Stomach (tissue), 9 donors: ENCODE measurements around the gene SSH2. TPM values are rescaled to one million over a fixed set of nuclear protein-coding genes. Genes with fewer than 3 reads are reported as not detected.

Experiments
- DNase-seq, 2 donors: peaks; one replicate each; pipeline versions ENCODE4 v3.0.0 to v3.0.0-alpha.2; 2013 to 2019
- H3K27ac ChIP-seq, 5 donors: fragments of 200-600 bp in 4 of 5; sonication (generic) in 4 of 5; one replicate each; pipeline ENCODE4 v1.5.1; 2013 to 2019; ENCODE audit warnings: mild to moderate bottlenecking in 1 of 5, moderate library complexity in 1 of 5
- H3K27me3 ChIP-seq, 3 donors: fragments of 200-600 bp; sonication (generic); one replicate each; pipeline ENCODE4 v1.5.1; 2017 to 2019; ENCODE audit warnings: mixed run types in 1 of 3
- H3K36me3 ChIP-seq, 4 donors: fragments of 200-600 bp; sonication (generic); 1 replicate in 3 of 4; 2 replicates in 1 of 4; pipeline ENCODE4 v1.5.1; 2016 to 2019
- H3K4me1 ChIP-seq, 4 donors: fragments of 200-600 bp; sonication (generic); one replicate each; pipeline ENCODE4 v1.5.1; 2016 to 2019
- H3K4me3 ChIP-seq, 4 donors: fragments of 200-600 bp; sonication (generic) in 3 of 4; one replicate each; pipeline ENCODE4 v1.5.1; 2016 to 2019; ENCODE audit warnings: mild to moderate bottlenecking in 1 of 4
- H3K9me3 ChIP-seq, 4 donors: fragments of 200-600 bp; sonication (generic); one replicate each; pipeline ENCODE4 v1.5.1; 2016 to 2019
- CTCF ChIP-seq, 7 experiments: fragments of 450-650 bp in 4 of 7; fragments of 200-600 bp in 3 of 7; sonication (generic) in 3 of 7; IDR thresholded peaks; one replicate each; pipeline ENCODE4 v1.5.1; 2016 to 2019; ENCODE audit warnings: antibody characterized with exemption in 7 of 7, control low read depth in 2 of 7, mild to moderate bottlenecking in 1 of 7
- EP300 ChIP-seq: sonication (generic); formaldehyde crosslinking; IDR thresholded peaks from one replicate; pipeline ENCODE4 v1.6.1; 2017; ENCODE audit warnings: antibody characterized with exemption
- POLR2A ChIP-seq, 4 donors: fragments of 450-650 bp; IDR thresholded peaks; one replicate each; pipeline ENCODE4 v1.6.1; 2016; ENCODE audit warnings: antibody characterized with exemption in 4 of 4, control low read depth in 2 of 4, mild to moderate bottlenecking in 1 of 4, moderate library complexity in 1 of 4
- POLR2AphosphoS5 ChIP-seq, 3 donors: sonication (generic); formaldehyde crosslinking; IDR thresholded peaks; one replicate each; pipeline ENCODE4 v1.6.1; 2016; ENCODE audit warnings: antibody characterized with exemption in 3 of 3
- WGBS, 5 donors: extraction: QIAGEN DNeasy Blood & Tissue Kit in 3 of 5; methylation state at CpG; one replicate each; pipeline versions ENCODE4 v1.1.5 to v1.1.7; 2013 to 2018; 5-methylcytosine and 5-hydroxymethylcytosine counted together
- intact Hi-C: fragments of 100-400 bp; cut with DNase I; formaldehyde crosslinking; loops from one replicate; pipeline ENCODE4 v1.15.1; 2023; ENCODE audit warnings: low total_unique reads
- polyA plus RNA-seq, 3 donors: library from polyadenylated mRNA; stranded (reverse); fragments of 200-250 nt; gene quantifications; one replicate each; pipeline ENCODE4 v1.2.3, GENCODE V29; 2013
- total RNA-seq, 5 donors: library from RNA; depleted of rRNA; stranded (reverse); fragments of >200 nt; gene quantifications; one replicate each; pipeline versions ENCODE4 v1.1.0 to v1.2.3, GENCODE V29; 2014 to 2016
- donor health status: healthy with polysubstance abuse.
- donor health status: Bipolar disorder and iron deficiency.
- donor health status: healthy.

SSH2 gene
- total and polyA plus RNA-seq, 8 donors: 7.8 to 44.9 (median 24.1) TPM

- intact Hi-C loops: no loop called here
- no peaks in the 10 kb centered on the region for H3K9me3 ChIP-seq
- H3K4me1 ChIP-seq: peaks cover 46 to 64% (median 55%) of the 10 kb centered on the region in 4 donors
- peak within 1 kb of the TSS; percentile 66 to 84 (median 73) for H3K4me3 ChIP-seq
- H3K27me3 ChIP-seq: peaks cover 0 to 9% (median 0%) of the 10 kb centered on the region in 3 donors
- peak in 1 of 2 donors; percentile 81 for DNase-seq
- H3K36me3 ChIP-seq: no peaks in the 10 kb centered on the region
- no peak for TF ChIP-seq EP300
- TF ChIP-seq POLR2AphosphoS5 (IDR thresholded peaks at IDR 0.05): no peak
- TF ChIP-seq CTCF (IDR thresholded peaks at IDR 0.05): no peak
- no peak for TF ChIP-seq POLR2A (IDR thresholded peaks at IDR 0.05)
- peak within 1 kb of the TSS; percentile 43 to 90 (median 84) for H3K27ac ChIP-seq
- WGBS, 5 donors: 0 to 1% (median 0%) methylated on average over 43 to 88 of the region's 96 CpGs
Observed at GRCh38 chr17:29592850-29593551, 337.0 kb downstream of the SSH2 start, which contains the start of gene ANKRD13B. Gene ANKRD13B, plus strand, starts transcription at chr17:29593132. Its CDS starts 490 bp downstream, at chr17:29593622.

GRCh38 chr17:29591737-29592608, 338.1 kb downstream of the SSH2 start:
- WGBS, 5 donors: 7 to 9% (median 8%) methylated on average over 23 to 25 of the region's 25 CpGs
- Histone ChIP-seq H3K27ac (peak overlapping the region; percentile 43 to 90 (median 84)), H3K9me3 (no peaks in the 10 kb centered on the region), H3K4me1 (peaks cover 56 to 75% (median 65%) of the 10 kb centered on the region in 4 donors), H3K36me3 (no peaks in the 10 kb centered on the region), H3K27me3 (peaks cover 0 to 9% (median 0%) of the 10 kb centered on the region in 3 donors), H3K4me3 (peak overlapping the region; percentile 26 to 78 (median 32))
- intact Hi-C loops: no loop called here
- DNase-seq: peak; percentile 89 to 96
- TF ChIP-seq POLR2A (IDR thresholded peaks at IDR 0.05) (no peak), POLR2AphosphoS5 (IDR thresholded peaks at IDR 0.05) (peak in 2 of 3 donors; percentile 45 to 79), CTCF (IDR thresholded peaks at IDR 0.05) (peak in 5 of 7 experiments; percentile 88 to 97 (median 93)), EP300 (no peak)

- H3K4me1 ChIP-seq: peaks cover 58 to 80% (median 72%) of the 10 kb centered on the region in 4 donors
- 1 to 10% (median 5%) methylated on average over 31 of the region's 31 CpGs for WGBS, 5 donors
- no peaks in the 10 kb centered on the region for H3K9me3 ChIP-seq
- no peaks in the 10 kb centered on the region for H3K36me3 ChIP-seq
- TF ChIP-seq EP300: no peak
- TF ChIP-seq CTCF (IDR thresholded peaks at IDR 0.05): no peak
- no peak for TF ChIP-seq POLR2AphosphoS5 (IDR thresholded peaks at IDR 0.05)
- TF ChIP-seq POLR2A (IDR thresholded peaks at IDR 0.05): no peak
- peak in 1 of 2 donors; percentile 85 for DNase-seq
- H3K27me3 ChIP-seq: peaks cover 0 to 9% (median 0%) of the 10 kb centered on the region in 3 donors
- intact Hi-C loops: no loop called here
- H3K4me3 ChIP-seq: peak overlapping the region; percentile 26 to 78 (median 32)
- peak overlapping the region; percentile 43 to 90 (median 84) for H3K27ac ChIP-seq
Observed at GRCh38 chr17:29591146-29591736, 338.8 kb downstream of the SSH2 start.
